Progenitor cell of endocrine pancreas (in vitro differentiated cells): ENCODE results near the gene DPP9. TPM values are rescaled to one million over a fixed set of nuclear protein-coding genes. Genes with fewer than 3 reads are reported as not detected.
A peak's percentile ranks its signal among the peaks of the same experiment; 100 is the strongest.

Experiments used
- DNase-seq: peaks from one replicate; pipeline ENCODE4 v3.0.0; 2021; ENCODE audit warnings: low spot score; ENCODE audit not compliant: unreplicated experiment
- H3K27ac Mint-ChIP-seq: 2 replicates; pipeline ENCODE4 v1.8.0; 2021; ENCODE audit warnings: mild to moderate bottlenecking, moderate library complexity, mixed read lengths
- H3K27me3 Mint-ChIP-seq: 2 replicates; pipeline ENCODE4 v1.8.0; 2021; ENCODE audit warnings: mixed read lengths
- H3K36me3 Mint-ChIP-seq: 2 replicates; pipeline ENCODE4 v1.8.0; 2022; ENCODE audit warnings: mixed read lengths; ENCODE audit not compliant: insufficient read depth
- H3K4me1 Mint-ChIP-seq: 2 replicates; pipeline ENCODE4 v1.8.0; 2021; ENCODE audit warnings: low read depth, mixed read lengths
- H3K4me3 Mint-ChIP-seq: 2 replicates; pipeline ENCODE4 v1.8.0; 2021; ENCODE audit warnings: low read depth, mild to moderate bottlenecking, moderate library complexity, mixed read lengths
- H3K9me3 Mint-ChIP-seq: 2 replicates; pipeline ENCODE4 v1.8.0; 2021; ENCODE audit warnings: low read depth, mixed read lengths
- total RNA-seq: library from RNA; stranded (reverse); gene quantifications from 2 replicates; pipeline ENCODE4 v1.2.1, GENCODE V29; 2021
- TF ChIP-seq, protein P1 (sequence below): fragments of 200-600 bp; sonication (generic); IDR thresholded peaks from one replicate; pipeline ENCODE4 v1.5.0; 2021; ENCODE audit warnings: antibody characterized with exemption, mild to moderate bottlenecking; ENCODE audit not compliant: unreplicated experiment

Gene DPP9
- total RNA-seq, 1 donor from 2014 or later = 50.3 TPM

GRCh38 chr19:4738734-4739133 lies 15.1 kb upstream of the DPP9 start:
- Mint-ChIP-seq H3K27me3 (peaks cover 12% of the 10 kb centered on the region), H3K9me3 (no peaks in the 10 kb centered on the region), H3K4me1 (peaks cover 3% of the 10 kb centered on the region), H3K36me3 (no peaks in the 10 kb centered on the region), H3K4me3 (no peak overlapping the region), H3K27ac (no peak overlapping the region)
- DNase-seq = no peak
- TF ChIP-seq, protein P1, sequence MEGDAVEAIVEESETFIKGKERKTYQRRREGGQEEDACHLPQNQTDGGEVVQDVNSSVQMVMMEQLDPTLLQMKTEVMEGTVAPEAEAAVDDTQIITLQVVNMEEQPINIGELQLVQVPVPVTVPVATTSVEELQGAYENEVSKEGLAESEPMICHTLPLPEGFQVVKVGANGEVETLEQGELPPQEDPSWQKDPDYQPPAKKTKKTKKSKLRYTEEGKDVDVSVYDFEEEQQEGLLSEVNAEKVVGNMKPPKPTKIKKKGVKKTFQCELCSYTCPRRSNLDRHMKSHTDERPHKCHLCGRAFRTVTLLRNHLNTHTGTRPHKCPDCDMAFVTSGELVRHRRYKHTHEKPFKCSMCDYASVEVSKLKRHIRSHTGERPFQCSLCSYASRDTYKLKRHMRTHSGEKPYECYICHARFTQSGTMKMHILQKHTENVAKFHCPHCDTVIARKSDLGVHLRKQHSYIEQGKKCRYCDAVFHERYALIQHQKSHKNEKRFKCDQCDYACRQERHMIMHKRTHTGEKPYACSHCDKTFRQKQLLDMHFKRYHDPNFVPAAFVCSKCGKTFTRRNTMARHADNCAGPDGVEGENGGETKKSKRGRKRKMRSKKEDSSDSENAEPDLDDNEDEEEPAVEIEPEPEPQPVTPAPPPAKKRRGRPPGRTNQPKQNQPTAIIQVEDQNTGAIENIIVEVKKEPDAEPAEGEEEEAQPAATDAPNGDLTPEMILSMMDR = no peak

DNA sequence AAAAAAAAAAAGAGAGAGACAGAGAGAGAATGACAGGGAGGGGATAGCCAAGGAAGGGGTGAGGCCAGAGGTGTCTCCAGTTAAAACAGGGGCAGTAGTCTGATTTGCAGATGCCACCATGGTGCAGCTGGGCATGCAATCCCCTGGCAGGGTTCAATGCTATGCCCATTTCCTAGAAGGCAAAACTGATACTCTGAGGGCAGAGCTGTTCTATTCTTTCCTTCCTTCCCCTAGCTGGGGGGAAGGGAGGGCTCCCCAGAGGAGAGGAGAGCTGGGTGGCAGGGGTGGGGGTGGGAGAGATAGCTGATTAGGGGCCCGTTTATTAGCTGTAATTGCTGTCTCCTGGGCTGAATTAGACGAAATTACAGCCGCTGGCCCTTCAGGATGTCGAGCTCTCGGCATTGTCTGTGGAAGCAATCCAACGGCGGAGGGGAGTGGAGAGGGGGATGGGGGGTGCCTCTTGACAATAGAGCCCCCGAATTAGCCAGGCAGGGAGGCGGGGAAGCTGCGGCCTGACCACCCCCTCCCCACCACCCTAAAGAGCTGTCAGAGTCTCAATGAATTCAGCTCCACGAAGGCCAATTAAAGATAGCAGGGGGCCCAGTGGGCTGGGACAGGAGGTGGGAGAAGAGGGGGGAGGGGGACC lies 14.4 kb upstream of the DPP9 start:
- Mint-ChIP-seq H3K4me1 (no peaks in the 10 kb centered on the region), H3K36me3 (no peaks in the 10 kb centered on the region), H3K27me3 (peaks cover 11% of the 10 kb centered on the region), H3K27ac (no peak overlapping the region), H3K4me3 (no peak overlapping the region), H3K9me3 (no peaks in the 10 kb centered on the region)
- TF ChIP-seq, protein P1 = no peak
- DNase-seq = no peak

DNA sequence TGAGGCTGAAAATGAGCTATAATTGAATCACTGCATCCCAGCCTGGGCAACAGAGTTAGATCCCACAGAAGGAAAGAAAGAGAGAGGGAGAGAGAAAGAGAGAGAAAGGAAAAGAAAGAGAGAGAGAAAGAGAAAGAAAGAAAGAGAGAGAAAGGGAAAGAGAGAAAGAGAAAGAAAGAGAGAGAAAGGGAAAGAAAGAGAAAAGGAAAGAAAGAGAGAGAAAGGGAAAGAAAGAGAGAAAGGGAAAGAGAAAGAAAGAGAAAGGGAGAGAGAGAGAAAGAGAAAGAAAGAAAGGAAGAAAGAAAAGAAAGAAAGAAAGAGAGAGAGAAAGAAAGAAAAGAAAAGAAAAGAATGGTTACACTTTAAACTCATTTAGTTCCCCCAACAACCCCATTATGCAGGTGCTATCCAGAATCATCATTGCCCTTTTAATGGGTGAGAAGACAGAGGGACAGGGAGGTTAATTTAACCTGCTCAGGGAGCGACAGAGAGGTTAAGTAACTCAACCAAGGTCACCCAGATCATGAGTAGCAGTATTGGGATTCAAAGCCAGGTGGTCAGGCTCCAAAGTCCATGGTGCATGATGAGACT lies 10.2 kb upstream of the DPP9 start:
- DNase-seq = no peak
- Mint-ChIP-seq H3K36me3 (no peaks in the 10 kb centered on the region), H3K9me3 (no peaks in the 10 kb centered on the region), H3K27ac (no peak overlapping the region), H3K4me1 (peaks cover 3% of the 10 kb centered on the region), H3K27me3 (peaks cover 8% of the 10 kb centered on the region), H3K4me3 (no peak overlapping the region)
- TF ChIP-seq, protein P1 = no peak

DNA sequence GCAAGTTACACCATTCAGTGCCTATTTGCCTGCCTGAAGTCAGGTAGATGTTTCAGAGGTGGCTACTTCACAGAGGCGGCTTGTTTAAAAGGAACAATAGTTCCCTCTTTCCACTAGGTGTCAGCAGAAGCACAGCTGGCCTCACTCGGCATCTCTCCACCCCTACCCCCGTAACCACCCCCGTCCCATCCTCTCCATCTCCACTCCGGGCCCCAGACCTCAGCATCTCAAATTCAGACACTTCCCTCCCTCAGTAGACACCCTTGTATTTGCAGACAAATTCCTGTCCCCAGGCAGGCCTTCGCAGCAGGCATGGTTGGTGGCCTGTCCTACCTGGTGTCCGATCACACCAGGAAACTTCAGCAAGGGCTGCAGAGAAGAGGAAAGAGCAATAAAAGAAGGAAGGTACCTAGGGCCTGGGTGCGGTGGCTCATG lies 9.1 kb upstream of the DPP9 start:
- Mint-ChIP-seq H3K9me3 (no peaks in the 10 kb centered on the region), H3K36me3 (no peaks in the 10 kb centered on the region), H3K4me1 (peaks cover 7% of the 10 kb centered on the region), H3K27ac (peak overlapping the region; percentile 22), H3K4me3 (peak overlapping the region; percentile 37), H3K27me3 (peaks cover 8% of the 10 kb centered on the region)
- peak; percentile 30 for DNase-seq
- TF ChIP-seq, protein P1 = peak; percentile 77

- H3K27ac Mint-ChIP-seq = no peak overlapping the region
- peaks cover 7% of the 10 kb centered on the region for H3K4me1 Mint-ChIP-seq
- DNase-seq = peak; percentile 32
- peaks cover 8% of the 10 kb centered on the region for H3K27me3 Mint-ChIP-seq
- TF ChIP-seq, protein P1 = peak; percentile 52
- no peaks in the 10 kb centered on the region for H3K9me3 Mint-ChIP-seq
- H3K36me3 Mint-ChIP-seq = no peaks in the 10 kb centered on the region
- no peak overlapping the region for H3K4me3 Mint-ChIP-seq
These were observed 7.1 kb upstream of the DPP9 start for GRCh38 chr19:4730740-4731171.
